Stimulated activated CD4-positive, alpha-beta T cell treated with anti-CD3 and anti-CD28 coated beads, Interleukin-2, amount 100 ng/mL, for 48 hours (primary cell): Measurements from ENCODE around the gene MFGE8.

Source experiments
- DNase-seq, 2 donors: peaks; one replicate each; pipeline ENCODE4 v3.0.0-alpha.2; 2020

MFGE8 gene

GRCh38 chr15:88897456-88898194 lies 15.6 kb downstream of the MFGE8 start:
- DNase-seq: peak; percentile 65 to 67

DNA sequence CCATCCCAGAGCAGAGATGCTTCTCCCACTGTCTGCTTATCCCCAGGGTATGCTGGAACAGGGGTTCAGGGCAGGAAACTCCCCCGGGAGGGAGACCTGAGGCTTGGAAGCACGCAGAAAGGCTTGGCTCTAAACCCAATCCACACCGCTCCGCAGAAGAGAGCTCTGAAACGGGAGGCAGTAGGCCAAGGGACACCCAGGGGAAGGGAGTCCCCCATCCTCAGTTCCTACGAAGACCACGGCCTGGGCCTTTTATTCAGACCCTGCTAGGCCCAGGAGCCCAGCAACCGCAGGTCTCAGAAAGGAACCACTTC lies 16.1 kb downstream of the MFGE8 start:
- no peak for DNase-seq

- DNase-seq: no peak
Observed at GRCh38 chr15:88896333-88897033, 16.7 kb downstream of the MFGE8 start.

DNA sequence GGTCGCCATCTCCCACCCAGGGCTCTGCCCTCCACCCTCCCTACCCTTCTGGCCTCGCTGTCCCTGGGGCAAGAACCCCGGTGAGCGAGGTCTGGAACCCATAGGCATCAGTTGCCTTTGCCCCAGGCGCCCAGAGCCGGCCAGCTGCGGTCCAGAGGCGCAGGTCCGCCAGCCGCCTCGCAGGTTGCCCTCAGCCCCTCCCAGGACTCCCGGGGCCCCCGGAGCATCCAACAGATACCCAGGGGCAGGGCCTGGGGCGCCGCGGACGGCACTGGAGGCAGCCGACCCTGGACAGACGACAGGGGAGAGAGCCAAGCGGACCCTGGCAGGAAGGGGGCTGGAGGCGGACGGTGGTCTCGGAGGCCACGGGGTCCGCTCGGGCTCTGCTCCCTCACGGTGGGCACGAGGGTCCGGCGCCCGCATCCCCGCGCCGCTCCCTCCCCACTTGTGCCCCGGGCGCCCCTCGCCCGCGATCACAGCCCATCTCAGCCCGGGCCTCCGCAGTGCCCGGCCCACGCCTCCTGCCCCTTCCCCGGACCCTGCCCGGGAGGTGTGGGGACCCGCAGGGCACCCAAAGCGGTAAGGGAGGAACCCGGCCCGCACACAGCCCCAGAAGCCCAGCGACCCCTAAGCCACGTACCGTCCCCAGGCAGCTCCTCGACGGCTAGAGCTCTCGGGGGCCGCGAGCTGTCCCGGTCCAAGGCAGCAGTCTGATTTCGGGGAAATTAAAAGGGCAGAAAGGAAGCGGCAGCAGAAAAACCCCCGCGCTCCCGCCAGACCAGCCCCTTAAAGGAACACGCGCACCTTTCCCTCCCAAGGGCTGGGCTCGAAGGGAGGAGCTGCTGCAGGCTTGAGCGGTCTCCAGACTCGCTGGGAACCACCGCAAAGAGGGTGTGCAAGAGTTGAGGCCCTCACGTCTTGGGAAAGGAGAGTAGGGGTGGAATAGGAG lies 18.1 kb downstream of the MFGE8 start, which contains the start of gene HAPLN3:
Gene HAPLN3 (minus strand): TSS at position 726 of the 949 bp plus-strand sequence. CDS start 8,246 bp downstream, outside the sequence.
- DNase-seq: peak; percentile 55 to 60

- DNase-seq: peak; percentile 85 to 88
Observed at GRCh38 chr15:88894348-88894818, 18.8 kb downstream of the MFGE8 start.

- no peak for DNase-seq
Observed at GRCh38 chr15:88891540-88892254, 21.5 kb downstream of the MFGE8 start.

DNA sequence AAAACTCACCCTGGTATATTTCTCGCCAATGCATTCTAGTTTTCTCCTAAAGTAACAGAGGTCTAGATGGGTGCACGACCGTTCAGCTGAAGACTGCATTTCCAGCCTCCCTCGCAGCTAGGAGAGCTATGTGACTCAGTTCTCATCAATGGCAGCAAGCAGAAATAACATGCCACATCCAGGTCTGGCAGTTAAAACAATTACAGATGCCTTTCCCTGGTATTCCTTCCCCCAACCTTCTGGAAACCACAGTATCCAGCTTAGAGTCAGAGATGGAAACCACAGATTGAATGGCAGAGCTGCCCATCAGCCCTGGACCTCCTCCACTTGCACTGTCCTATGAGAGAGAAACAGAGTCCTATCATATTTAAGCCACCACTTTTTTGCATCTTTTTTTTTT lies 22.7 kb downstream of the MFGE8 start:
- no peak for DNase-seq

DNA sequence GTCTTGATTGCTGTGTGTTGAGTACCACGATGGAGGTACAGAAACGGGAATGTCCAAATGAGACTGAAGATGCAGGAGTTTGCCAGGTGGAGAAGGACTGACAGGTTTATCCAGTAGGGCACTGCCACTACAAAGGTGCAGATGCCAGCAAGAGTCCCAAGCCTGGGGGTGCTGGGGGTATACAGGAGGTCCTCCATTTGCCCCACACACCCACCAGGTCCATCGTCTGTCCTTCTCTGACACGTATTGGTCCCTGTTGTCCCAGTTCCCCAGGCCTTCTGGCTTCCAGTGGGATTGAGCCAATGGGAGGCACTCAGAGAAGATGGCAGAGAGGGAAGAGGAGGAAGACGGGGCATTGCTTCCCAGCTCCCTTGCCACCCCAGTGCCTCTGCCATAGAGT lies 24.5 kb downstream of the MFGE8 start:
- DNase-seq: no peak

DNA sequence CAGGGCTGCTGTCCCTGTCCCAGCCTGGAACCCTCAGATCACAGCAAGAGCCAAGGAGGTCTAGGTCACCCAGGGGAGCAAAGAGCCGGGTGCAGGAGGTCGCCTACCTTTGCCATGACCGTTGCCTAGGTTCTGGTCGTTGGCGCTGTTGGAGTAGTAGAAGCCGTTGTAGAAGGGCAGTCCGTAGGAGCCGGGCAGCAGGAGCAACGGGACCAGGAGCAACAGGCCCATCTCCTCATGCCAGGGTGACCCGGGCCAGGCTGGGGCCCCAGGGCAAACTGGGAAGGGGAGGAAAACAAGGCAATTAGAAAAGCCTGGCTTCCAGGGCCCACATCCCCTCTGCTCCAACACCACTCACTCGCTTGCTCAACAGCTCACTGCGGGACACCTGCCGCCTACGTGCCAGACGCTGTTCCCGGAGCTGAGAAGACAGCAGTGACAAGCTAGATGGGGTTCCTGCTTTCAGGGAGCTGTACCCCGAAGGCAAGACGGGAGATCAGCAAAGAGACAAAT lies 26.1 kb downstream of the MFGE8 start:
- no peak for DNase-seq

DNA sequence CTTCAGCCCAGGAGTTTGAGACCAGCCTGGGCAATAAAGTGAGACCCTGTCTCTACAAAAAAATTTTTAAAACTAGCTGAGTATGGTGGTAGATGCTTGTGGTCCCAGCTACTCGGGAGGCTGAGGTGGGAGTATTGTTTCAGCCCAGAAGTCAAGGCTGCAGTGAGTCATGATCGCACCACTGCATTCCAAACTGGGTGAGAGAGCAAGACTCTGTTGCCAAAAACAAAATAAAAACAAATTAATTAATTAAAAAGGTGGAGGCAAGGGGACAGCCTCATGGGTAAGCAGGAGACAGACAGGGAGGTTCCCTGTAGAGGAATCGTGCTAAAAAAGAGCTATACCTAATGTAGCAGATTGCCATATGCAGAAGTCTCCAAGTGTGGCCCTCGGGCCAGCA lies 30.4 kb downstream of the MFGE8 start:
- no peak for DNase-seq

DNA sequence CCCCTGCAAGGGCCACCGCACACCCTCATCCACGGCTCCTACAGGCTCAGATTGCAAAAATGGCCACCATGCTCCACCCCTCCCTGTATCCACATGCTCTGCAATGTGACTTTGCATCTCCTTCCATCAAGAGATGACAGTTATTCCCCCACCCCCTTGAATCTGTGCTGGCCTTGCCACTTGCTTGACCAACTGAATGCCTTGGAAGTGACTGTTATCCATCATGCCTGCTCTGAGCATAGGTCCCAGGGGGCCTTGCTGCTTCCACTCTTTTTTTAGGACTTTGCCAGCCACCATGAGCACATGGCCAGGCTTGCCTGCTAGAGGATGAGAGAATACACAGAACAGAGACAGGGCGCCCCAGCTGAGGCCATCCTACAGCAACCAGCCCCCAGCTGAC lies 31.4 kb downstream of the MFGE8 start:
- DNase-seq: no peak

- DNase-seq: no peak
Observed at GRCh38 chr15:88880944-88881740, 32.0 kb downstream of the MFGE8 start.

GRCh38 chr15:88878720-88879184 lies 34.4 kb downstream of the MFGE8 start:
- peak; percentile 27 to 32 for DNase-seq

- no peak for DNase-seq
Observed at GRCh38 chr15:88877906-88878305, 35.3 kb downstream of the MFGE8 start.

- DNase-seq: no peak
Observed at GRCh38 chr15:88877415-88877814, 35.8 kb downstream of the MFGE8 start.

GRCh38 chr15:88876573-88876972 lies 36.6 kb downstream of the MFGE8 start:
- no peak for DNase-seq

DNA sequence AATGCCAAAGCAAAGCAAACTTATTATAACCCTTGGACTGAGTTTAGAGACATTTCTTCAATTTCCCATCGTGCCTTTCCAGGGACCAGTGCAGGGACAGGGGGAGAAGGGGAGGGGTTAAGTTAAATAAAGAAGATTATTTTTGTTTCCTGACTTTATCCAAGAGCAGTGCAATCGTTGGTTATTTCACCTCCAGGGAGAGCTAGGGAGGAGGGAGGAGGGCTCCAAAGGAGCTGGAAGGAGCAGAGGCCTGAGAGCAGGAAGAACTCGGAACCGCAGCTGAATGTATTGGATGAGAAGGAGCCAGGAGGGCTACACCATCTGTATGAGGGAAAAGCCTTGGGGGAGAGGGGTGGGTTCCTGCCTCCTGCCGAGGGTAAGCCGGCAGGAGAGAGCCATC lies 38.5 kb downstream of the MFGE8 start:
- DNase-seq: no peak

DNA sequence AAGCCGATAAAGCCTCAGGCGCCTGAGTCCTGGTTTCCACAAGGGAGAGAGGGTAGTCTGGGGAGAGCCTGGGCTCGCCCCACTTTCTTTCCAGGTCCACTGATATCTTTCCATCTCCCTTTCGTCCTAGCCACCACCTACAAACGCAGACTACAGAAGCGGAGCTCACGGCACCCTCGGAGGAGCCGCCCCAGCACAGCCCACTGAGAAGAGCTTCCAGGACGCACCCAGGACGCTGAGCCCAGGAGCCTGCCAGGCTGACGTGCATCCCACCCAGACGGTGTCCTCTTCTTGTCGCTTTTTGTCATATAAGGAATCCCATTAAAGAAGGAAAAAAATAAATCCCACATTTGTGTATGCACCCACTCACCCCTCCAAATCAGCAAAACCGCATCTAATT lies 38.9 kb downstream of the MFGE8 start:
- no peak for DNase-seq

DNA sequence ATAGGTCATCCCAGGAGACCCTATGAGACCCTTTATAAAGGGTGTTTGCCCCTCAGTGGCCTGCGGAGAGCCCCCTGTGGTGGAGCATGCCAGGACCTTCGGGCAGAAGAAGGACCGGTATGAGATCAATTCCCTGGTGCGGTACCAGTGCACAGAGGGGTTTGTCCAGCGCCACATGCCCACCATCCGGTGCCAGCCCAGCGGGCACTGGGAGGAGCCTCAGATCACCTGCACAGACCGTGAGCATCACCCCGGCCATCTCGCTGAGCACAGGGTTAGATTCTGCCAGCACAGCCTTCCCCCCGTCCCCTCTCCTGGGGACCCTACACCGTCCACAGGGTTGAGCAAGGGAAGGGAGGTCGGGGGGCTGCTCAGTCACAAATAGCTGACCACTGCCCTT lies 39.4 kb downstream of the MFGE8 start:
- no peak for DNase-seq

GRCh38 chr15:88872706-88873105 lies 40.5 kb downstream of the MFGE8 start:
- DNase-seq: no peak

DNA sequence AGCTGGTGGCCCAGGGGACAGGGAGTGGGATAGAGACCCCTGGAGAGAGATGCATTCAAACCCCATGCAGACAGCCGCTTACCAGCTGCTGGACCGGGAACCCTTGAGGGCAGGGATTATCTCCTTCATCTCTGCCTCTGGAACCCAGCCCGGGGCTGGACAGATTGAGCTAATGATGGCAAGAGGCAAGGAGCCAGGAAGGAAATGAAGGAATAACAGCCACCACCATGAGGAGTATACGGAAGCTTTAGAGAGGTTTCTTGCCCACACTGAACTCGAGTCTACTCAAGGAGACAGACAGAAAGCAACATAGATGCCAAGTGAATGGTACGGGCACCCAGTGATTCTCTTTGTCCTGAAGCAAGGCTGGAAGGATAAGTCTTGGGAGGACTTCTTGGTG lies 41.1 kb downstream of the MFGE8 start:
- no peak for DNase-seq
